ENCODE data around the gene FILIP1L.

FILIP1L gene

DNA sequence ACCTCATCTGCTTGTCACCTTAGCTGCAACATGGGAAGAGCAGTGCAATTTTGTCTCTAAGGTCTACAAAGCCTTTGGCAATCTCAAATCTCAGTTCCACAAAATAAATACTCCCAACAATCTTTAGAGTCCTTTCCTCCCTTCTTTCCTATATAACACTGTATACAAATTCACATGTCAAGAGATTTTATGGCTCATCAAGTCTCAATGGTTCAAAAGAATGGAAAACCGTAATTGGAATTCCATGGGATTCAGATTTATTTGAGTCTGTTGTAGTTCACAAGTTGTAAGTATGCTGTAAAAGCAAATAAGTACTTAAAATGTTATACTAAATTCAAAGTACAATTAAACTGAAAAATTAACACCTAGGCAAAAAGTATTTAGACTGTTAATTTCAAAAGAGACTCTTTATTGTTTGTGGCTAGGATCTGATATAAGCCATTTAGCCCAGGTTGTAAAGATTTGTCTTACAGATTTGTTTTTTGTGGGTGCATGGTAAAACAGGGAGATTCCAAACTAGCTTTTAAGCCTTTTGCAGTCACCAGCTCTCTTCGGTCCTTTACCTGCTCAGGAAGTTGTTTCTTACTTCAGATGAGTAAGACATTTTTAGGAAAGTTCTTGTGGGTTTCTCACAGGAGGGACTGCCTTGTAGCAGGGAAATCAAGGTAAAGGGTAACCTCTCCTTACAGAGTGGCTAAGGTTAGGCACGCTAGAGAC lies 246.5 kb downstream of the FILIP1L start:
- DNase-seq (ENCODE audit: low spot score), result no peak

DNA sequence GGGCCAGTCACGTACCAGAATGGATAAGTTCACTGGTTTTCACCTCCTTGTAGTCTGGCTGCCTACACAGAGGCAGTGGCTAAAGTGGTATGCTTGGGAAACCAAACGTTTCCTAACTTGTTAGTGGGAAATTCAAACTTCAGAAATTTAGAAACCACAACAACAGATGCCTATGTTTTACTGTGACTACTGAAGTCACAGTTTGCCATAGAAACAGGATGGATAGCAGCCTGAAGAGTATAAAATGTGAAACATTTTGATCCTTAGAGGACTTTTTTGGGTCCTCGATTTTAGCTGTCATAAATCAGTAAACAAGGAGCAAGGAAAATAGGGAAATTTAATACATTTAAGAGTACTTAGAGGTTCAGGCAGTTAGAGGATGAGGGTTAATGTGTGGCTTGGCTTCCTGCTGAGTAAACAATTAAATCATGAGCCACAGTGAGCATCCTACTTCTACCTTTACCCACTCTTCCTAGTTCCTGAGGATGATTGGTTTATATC lies 248.0 kb downstream of the FILIP1L start:
- no peak for DNase-seq (ENCODE audit: low spot score)

DNA sequence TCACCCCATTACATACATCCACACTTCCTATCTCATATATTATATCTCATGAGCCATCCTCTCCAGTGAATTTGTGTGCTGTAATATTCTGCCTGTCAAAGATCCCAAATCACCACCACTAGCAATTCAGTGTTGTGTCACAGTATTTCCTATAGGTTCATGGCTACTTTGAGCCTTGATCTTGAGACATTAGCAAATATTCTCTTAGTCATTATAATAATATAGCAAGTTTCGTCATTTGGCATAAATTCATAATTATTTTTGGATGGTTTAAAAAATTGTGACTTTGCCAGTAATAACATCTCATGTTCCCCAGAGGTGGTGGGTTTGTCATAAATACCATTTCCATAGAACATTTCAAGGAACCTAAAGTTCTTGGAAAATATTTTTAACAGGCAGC lies 249.0 kb downstream of the FILIP1L start:
- DNase-seq (ENCODE audit: low spot score), result no peak

DNA sequence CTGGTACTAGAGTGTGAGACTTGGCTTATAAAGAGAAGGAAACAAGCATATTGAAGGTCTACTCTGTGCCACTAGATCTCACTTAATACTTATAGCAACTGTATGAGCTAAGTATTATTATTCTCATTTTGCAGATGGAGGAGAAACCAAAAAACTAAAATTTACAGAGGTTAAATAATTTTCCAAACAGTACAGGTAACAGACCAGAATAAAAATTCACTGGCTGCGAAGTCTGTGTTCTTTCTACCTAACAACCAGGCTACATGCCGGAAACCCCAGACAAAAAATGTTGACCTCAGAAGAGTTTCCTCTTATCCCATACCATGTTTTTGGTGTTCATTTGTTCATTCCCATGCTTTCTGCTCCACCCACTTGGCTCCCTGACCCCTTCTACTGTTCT lies 250.0 kb downstream of the FILIP1L start:
- no peak for DNase-seq (ENCODE audit: low spot score)

DNA sequence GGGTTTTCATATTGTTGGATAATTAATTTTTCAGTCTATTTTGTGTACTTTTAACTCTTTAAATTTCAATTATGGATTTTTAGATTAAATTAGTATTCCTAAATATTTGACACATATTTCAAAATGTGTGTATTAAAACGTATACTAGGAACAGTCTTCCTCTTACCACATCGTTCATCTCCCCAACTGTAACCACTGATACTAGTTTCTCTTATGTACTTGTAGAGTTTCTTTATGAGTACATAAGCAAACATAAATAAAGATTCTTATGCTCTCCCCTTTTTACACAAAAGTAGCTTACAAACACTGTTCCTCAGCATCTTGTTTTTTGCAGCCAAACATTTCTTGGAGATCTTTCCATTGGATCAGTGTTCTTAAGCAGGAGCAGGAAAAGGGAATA lies 250.7 kb downstream of the FILIP1L start:
- no peak for DNase-seq (ENCODE audit: low spot score)

DNA sequence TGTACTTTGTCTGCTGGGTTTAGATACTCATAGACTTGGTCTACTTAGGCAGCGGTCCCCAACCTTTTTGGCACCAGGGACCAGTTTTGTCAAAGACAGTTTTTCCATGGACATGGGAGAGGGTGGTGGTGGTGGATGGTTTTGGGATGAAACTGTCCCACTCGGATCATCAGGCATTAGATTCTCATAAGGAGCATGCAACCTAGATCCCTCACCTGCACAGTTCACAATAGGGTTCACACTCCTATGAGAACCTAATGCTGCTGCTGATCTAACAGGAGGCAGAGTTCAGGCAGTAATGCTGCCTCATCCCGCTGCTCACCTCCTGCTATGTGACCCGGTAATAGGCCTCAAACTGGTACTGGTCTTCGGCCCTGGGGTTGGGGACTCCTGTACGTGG lies 251.3 kb downstream of the FILIP1L start:
- DNase-seq (ENCODE audit: low spot score), result no peak

DNA sequence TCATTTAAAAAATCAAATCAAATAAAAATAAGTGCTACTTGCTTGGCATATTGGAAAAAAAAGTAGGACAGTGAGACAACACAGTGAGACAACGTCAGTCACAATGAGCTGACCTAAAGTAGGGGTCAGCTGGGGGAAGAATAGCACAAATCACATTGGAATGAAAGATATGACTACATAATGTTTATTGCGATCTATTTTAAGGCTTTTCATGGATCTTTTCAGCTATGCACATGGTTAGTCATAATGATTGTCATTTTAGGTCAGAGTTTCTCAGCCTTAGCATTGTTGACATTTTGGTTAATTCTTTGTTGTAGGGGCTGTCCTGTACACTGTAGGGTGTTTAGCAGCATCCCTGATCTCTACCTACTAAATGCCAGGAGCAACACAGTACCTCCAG lies 252.1 kb downstream of the FILIP1L start:
- no peak for DNase-seq (ENCODE audit: low spot score)

DNA sequence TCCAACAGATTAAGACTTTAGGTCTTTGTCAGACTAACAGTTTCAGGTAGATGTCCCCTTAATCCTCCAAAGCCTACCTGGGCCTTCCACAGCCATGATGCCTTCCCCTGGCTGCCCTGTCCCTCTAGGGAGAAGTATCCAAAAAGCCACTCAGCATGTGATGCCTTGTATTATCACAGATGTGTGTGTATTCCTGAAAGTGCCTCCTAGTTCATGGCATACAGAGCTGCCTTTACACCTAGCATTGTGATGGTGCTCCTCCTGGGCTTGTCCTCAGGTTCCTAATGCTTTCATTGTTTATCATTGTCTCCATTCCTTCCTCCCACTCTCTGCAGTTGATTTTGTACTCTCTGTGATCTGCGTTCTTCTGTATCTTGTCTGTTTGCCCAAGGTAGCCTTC lies 253.1 kb downstream of the FILIP1L start:
- DNase-seq (ENCODE audit: low spot score), result no peak

DNA sequence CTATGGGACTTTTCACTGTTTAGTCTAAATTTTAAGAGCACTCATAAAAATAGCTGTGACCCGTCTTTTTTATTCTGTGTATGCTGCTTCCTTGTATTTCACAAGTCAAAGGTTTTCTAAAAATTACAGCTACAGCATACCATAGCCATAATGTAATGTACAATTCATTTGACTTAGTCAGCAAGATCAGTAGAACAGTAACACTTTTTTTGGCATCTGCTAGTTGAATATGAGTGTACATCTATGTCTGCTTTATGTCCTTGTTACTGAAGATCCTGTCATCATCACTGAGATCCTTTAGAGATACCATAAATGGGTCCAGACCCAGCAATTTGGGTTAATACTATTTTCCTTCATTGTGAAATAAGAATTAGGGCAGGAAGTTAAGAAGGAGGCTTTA lies 254.5 kb downstream of the FILIP1L start:
- DNase-seq (ENCODE audit: low spot score), result no peak

DNA sequence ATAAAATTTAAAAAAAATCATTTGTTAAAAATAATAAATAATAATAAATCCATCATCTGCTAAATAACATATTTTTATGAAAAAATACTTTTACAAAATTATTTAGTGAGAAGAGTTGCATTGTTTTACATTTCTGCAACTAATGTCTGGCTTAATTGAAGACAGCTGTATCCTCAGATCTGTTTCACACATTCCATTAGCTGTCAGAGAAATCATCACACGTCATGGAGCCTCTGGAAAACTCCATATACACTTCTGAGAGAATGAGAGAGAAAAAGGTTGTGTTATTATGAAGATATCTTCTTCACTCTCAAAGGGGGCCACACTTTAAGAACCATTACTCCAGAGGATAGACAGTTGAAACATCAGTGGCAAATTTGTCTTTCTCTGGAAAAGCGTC lies 255.8 kb downstream of the FILIP1L start:
- DNase-seq (ENCODE audit: low spot score), result no peak

DNA sequence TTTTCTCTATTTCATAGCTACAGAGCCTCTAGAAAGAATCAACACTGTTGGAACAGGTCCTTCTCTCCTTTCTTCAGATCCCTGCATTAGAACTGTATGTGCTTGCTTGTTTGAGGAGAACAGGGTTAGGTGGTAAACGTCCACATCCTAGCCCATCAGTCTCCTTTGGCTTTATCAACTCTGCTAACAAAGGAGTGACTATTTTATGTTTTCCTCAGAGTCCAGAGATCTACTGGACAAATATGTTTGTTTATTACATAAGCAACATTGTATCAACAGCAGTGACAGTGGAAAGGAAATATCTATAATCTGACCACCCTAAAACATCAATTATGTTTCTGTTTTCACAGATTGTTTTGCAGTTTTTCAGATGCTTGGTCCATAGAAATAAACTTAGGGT lies 257.0 kb downstream of the FILIP1L start:
- DNase-seq (ENCODE audit: low spot score), result no peak

DNA sequence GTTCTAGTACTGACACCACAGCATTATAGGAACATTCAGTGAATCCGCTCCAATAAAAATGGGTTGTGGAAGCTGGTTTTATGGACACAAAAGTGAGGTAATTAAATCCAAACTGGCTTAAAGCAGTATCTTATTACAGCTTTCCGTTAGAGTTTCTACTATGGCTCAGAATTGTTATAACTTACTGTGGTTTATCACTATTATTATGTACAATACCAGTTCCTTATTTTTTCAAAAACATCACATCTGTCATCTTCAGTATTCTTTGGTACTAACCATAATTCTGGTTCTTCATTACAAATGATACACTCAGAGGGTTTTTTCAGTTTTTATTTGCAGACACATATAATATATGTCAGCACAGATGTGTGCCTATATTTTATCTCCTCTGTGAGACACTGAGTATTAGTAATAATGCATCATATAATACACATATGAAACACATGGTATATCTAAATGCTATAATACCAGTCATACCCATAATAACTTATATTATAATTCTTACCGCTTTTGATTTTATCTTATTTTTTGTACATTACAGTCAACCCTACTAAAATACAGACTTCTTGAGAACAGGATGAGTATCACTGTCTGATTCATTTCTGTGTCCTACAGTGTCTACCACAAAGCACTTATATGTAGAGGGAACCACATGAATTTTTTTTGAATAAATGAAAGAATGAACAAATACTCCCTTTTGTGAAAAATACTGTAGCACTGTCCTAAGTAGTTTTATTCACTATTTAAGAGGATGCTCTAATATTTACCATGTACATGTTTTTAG lies 257.7 kb downstream of the FILIP1L start:
- no peak for DNase-seq (ENCODE audit: low spot score)

DNA sequence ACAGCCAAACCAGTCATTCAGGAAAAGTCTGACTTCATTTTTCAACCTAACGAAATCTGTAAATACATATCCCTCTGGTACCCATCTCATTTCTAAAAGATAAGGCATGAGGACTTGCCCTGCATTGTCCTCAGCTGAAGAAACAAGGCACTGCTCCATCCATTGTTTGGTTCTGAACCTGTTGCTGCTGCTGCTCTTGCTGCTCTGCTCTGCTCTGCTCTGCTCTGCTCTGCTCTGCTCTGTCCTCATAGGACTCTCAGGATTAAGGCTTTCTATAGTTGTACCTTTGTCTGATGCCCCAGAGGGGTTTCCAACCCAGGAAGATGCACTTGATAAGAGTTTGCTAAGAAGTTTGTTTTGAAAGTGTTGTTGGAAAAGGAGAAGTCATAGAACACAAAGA lies 258.4 kb downstream of the FILIP1L start:
- no peak for DNase-seq (ENCODE audit: low spot score)

DNA sequence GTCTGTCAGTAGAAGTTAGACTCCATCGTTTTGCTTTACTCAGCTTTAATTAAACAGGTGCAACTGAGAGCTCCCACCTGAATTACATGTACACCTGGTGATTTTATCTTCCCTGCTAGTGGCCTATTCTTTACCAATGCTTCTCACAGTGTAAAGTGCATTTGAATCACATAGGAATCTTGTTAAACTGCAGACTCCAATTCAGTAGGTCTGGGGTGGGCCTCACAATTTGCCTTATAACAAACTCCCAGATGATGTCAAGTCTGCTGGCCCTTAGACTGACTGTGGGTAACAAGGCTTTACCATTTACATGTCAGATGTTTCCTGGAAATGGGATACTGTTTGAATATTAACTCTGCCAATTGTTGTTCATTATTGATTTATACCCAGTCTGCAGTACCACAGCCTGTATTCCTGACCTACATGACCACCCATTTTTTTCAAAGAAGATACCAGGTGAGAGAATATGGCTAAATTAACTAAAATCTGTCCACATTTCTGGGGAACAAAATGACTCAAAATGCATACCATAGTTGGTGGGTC lies 259.5 kb downstream of the FILIP1L start:
- DNase-seq (ENCODE audit: low spot score), result no peak

DNA sequence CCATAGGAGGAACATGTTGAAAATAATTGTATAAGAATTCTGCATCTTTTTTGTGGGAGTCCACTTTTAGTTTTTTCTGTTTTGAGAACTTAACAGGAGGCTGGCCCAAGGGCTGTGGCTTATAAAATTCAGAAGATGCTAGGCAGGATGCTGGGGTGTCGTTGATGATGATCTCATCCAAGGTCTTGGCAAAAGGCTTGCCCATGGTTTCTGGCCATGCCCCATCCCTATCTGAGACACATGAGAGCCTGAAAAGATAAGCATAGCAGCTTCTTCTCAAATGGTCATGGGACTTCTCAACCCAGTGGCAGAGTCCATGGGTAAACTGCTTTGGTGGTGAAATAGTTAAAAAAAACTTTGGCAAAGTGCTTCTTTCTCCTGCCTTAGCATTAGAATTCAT lies 261.4 kb downstream of the FILIP1L start:
- DNase-seq (ENCODE audit: low spot score), result no peak

DNA sequence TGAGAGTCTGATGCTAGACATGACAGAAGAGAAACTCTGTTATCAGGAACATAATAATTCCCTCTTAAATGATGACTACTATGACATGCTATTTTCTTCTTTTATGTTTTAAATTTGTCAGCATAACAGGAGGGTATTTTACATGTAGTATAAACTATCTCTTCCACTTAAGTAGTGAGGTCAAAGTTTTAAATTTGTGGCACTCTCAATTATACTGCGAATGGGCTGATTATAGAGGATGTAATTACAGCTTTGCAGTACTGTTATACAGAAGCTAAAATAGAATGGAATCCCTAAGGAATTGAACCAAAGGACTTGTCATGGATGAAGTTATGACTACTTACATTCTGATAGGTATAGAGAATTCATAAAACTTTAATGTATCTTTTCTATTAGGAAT lies 262.3 kb downstream of the FILIP1L start:
- DNase-seq (ENCODE audit: low spot score), result no peak

DNA sequence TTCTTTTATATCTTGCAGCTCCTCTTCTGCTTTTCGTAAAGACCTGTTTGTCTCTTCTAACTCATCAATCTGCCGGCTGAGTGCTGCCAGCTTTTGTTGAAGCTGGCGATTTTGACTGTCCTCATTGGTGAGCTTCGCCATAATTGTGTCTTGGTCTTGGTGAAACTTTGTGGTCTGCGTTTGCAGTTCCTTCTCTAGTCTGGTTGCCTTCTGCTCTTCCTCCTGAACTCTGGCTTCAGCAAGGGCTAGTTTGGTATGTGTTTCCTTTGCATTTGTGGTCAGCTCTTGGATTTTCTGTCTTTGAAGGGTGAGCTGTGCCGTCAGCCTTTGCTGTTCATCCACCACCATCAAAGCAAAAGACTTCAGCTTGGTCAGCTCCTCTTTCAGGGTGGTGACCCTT lies 263.7 kb downstream of the FILIP1L start:
- peak; percentile 12 for DNase-seq (ENCODE audit: low spot score)

DNA sequence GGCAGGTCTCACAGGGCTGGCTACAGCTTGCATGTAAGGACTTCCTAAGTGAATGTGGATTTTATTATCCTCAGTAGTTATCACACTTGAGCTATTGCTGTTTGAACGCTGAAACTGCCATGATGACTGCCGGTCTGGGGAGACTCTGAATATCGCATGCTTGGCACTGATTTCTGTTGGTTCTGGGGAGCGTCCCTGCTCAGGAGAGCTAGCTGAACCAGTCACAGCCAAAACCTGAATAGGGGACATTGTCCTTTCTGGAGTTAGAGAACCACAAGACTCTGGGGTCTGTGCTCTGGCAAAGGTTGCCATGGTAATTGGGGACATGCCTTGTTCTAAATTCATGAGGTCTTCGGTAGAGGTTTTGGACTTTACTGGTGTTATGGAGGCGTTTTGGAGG lies 265.9 kb downstream of the FILIP1L start:
- DNase-seq (ENCODE audit: low spot score), result no peak

DNA sequence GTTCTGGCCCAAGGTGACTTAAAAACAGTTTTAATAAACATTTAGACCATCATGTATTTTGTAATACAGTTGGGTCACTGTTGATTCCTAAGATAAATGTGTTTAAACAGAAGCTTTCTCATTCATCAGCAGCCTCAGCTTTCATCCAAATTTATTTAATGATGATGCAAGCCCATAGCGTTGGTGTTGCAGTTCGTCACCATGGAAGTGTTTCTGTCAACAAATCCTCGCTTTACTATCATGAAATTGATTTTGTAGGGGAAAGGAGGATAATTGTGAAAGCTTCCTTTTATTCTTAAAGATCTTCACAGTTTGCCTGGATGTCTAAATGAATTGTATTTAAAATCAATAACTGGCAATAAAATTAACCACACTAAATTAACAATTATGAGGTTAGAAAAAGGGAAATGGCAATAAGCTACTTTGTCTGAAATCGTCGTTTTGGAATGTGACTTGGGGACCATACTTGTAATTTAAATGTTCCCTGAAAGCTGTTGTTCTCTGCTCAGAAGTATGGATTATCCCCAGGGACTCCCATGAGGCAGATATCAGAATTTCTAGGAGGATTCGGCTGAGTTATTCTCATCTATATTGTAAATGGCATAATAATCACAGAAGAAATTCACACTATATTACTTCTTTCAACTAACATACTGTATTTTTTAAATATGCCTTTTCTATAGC lies 267.7 kb downstream of the FILIP1L start:
- DNase-seq (ENCODE audit: low spot score), result no peak

DNA sequence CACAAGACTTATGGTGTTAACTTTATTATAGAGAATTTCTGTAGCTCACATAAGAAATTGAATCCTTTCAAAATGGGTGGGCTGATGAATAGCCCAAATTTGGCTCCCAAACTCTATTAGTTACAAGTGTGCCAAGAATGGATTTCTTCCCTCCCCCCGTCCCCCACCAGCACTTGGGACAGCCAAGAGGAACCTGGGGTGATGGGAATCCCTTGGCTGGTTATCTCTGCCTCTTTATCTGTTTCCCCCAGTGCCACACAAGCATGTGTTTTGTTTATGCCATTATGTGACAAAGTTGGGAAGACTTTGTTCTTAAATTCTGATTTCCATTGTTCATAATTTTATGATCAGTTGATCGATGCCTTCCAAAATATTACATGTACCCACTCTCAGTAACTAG lies 268.3 kb downstream of the FILIP1L start:
- no peak for DNase-seq (ENCODE audit: low spot score)

DNA sequence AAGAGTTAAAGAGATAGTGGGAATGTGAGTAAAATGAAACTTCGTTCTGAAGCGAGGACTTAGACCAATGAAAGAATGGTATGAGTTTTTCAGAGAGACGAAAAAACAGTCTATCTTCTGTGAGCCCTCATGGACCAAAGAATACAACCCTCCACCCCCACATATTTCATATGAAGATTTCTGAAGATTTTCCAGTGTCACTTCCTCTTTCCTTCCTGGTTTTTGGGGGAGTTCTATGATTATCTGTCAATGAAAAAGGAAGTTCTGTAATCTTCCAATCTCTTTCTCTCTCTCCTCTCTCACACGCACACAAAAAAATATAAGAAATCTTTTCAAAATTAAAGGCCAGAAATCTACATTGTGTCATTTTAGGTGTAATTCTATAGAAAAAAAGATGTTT lies 269.0 kb downstream of the FILIP1L start:
- no peak for DNase-seq (ENCODE audit: low spot score)

DNA sequence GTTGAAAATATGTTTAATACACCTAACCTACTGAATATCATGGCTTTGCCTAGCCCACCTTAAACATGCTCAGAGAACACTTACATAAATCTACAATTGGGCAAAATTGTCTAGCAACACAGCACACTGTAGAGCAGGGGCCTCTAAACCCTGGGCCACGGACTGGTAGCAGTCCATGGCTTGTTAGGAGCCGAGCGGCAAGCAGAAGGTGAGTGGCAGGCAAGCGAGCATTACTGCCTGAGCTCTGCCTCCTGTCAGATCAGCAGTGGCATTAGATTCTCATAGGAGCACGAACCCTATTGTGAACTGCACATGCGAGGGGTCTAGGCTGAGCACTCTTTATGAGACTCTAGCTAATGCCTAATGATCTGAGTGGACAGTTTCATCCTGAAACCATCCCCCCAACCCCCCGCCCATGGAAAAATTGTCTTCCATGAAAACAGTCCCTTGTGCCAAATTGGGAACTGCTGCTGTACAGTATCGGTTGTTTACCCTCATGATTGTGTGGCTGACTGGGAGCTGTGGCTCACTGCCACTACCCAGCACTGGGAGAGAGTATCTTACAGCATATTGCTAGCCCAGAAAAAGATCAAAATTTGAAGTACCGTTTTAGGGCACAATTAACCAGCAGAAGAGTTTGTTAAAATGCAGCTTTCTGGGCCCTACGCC lies 270.6 kb downstream of the FILIP1L start:
- no peak for DNase-seq (ENCODE audit: low spot score)
